Neural progenitor cell (in vitro differentiated cells): ENCODE measurements around the gene E2F1.

Source experiments
- EZH2 ChIP-seq: fragments of 200-600 bp; sonication (generic); IDR thresholded peaks from 2 replicates; pipeline ENCODE4 v1.6.1; 2017; ENCODE audit warnings: antibody characterized with exemption, mild to moderate bottlenecking, moderate library complexity
- TF ChIP-seq, protein P1 (sequence below): fragments of 200-600 bp; sonication (generic); IDR thresholded peaks from 2 replicates; pipeline ENCODE4 v1.5.1; 2017; ENCODE audit warnings: antibody characterized with exemption, mild to moderate bottlenecking

DNA sequence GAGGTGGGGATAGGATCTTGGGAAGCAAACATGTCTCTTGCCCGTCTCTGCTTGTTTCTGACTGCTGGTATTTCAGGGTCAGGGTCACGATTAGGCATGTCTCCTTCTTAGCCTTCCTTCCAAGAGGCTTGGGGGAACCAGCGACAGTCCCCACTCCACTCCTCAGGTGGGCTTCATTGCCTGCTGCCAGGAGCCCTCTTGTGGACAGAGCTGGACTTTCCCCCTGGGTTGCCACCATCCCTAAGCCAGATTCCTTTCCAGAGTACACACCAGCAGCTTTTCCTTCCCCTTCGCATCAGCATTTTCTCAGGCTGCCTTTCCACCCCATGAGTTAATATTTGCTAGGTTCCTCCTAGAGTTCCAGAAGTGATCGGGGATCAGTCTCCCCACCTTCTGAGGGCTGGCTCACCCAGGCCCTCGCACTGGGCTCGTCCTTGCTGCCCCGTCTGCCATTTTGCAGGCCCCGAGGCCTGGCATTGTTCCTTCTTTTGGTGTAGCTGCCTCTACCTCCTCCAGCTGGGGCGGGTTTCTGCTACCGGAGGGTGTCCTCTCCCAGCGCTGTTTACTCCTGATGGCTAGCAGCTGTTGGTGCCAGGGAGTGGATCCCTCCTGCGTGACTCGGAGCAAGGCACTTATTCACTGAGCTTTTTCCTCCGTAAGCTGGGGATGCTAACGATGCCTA is 32.8 kb downstream of the E2F1 start:
- TF ChIP-seq, protein P1, sequence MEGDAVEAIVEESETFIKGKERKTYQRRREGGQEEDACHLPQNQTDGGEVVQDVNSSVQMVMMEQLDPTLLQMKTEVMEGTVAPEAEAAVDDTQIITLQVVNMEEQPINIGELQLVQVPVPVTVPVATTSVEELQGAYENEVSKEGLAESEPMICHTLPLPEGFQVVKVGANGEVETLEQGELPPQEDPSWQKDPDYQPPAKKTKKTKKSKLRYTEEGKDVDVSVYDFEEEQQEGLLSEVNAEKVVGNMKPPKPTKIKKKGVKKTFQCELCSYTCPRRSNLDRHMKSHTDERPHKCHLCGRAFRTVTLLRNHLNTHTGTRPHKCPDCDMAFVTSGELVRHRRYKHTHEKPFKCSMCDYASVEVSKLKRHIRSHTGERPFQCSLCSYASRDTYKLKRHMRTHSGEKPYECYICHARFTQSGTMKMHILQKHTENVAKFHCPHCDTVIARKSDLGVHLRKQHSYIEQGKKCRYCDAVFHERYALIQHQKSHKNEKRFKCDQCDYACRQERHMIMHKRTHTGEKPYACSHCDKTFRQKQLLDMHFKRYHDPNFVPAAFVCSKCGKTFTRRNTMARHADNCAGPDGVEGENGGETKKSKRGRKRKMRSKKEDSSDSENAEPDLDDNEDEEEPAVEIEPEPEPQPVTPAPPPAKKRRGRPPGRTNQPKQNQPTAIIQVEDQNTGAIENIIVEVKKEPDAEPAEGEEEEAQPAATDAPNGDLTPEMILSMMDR: peak; percentile 91
- no peak for TF ChIP-seq EZH2
